GM19099 (cell line): ENCODE results near the gene RBMX2.

ENCODE experiments used
- POLR2A ChIP-seq: IDR thresholded peaks from 3 replicates; pipeline ENCODE4 v1.6.1; 2011; ENCODE audit warnings: low read depth; ENCODE audit not compliant: insufficient read length; ENCODE audit errors: extremely low read depth

The RBMX2 gene

GRCh38 chrX:130435937-130436336 is 34.1 kb downstream of the RBMX2 start:
- no peak for TF ChIP-seq POLR2A

- no peak for TF ChIP-seq POLR2A
Observed at GRCh38 chrX:130443875-130444274, 42.1 kb downstream of the RBMX2 start.

DNA sequence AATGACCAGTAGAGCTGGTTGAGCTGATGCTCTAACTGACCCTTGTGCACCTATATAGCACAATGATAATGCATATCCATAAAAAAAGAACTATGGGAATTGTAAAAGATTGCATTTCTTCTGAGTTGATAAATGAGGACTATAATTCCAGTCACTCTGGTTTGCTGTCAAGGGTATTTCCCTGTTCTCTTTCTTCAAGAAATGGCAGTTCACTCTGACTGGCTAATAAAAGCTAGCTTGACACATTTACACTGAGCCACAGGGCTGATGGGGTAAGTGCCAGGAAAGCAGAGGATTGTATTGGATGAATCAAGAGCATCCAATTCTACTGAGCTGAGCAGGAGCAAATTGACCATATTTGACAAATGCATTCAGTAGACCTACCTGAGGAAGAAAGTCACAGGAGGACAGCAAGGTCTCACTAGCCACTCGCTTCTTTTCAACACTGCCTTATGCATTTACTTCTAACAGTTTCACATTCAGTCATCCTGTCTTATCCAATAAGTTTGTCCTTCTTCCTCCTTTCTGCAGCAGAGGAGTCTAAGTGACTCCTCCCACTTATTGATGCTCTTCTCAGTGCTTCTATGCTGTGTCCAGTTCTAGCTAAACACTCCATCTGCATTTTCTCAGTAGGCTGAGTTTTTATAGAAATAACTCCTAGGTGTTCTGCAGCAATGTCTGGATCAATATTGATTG is 43.0 kb downstream of the RBMX2 start:
- no peak for TF ChIP-seq POLR2A

DNA sequence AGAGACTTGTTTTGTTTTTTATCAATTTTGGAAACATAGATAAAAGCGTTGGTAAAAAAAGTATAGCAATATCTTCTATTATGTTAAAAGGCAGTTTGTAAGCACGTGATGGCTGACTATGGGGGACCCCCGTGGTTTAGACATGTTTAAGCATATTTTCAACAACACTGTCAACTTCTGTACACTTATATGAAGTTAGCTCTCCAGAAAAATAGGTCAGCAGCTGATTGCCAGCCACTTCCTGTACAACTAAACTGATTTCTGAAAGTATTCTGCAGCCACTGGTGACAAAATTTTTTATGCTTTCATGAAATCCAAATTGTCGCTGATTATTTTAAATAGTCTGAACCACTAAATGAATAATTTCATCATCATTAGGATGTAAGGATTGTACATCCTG is 45.2 kb downstream of the RBMX2 start:
- no peak for TF ChIP-seq POLR2A
